HG03039 (cell line): ENCODE data around the gene DNAH10.
"Not testable (repeated sequence)": the region's sequence is repeated elsewhere in the genome, so short reads cannot be mapped to it uniquely, and the experiment has no call there.

ENCODE experiments used
- ATAC-seq: cut with Tn5 transposase; IDR thresholded peaks from one replicate; pipeline ENCODE4 v1.9.1; 2021; ENCODE audit warnings: mild to moderate bottlenecking, moderate library complexity; ENCODE audit not compliant: unreplicated experiment

The DNAH10 gene

GRCh38 chr12:123905319-123905925 lies 143.3 kb downstream of the DNAH10 start:
- no peak for ATAC-seq

GRCh38 chr12:123906711-123907420 lies 144.8 kb downstream of the DNAH10 start:
- ATAC-seq, result no peak

GRCh38 chr12:123907726-123908476 lies 145.8 kb downstream of the DNAH10 start:
- ATAC-seq, result no peak

GRCh38 chr12:123908884-123909725 lies 147.0 kb downstream of the DNAH10 start:
- no peak for ATAC-seq

- no peak for ATAC-seq
Observed at GRCh38 chr12:123910057-123910456, 148.0 kb downstream of the DNAH10 start.

- no peak for ATAC-seq
Observed at GRCh38 chr12:123910761-123911193, 148.7 kb downstream of the DNAH10 start.

GRCh38 chr12:123911672-123912409 lies 149.7 kb downstream of the DNAH10 start:
- ATAC-seq, result not testable (repeated sequence)

- no peak for ATAC-seq
Observed at GRCh38 chr12:123912415-123913380, 150.6 kb downstream of the DNAH10 start.

- no peak for ATAC-seq
Observed at GRCh38 chr12:123914726-123915333, 152.7 kb downstream of the DNAH10 start.

GRCh38 chr12:123916729-123917128 lies 154.6 kb downstream of the DNAH10 start:
- ATAC-seq, result no peak

- no peak for ATAC-seq
Observed at GRCh38 chr12:123917337-123917850, 155.3 kb downstream of the DNAH10 start.

GRCh38 chr12:123919980-123920360 lies 157.9 kb downstream of the DNAH10 start:
- no peak for ATAC-seq

- ATAC-seq, result no peak
Observed at GRCh38 chr12:123923038-123923437, 160.9 kb downstream of the DNAH10 start.

GRCh38 chr12:123923927-123924326 lies 161.8 kb downstream of the DNAH10 start:
- ATAC-seq, result no peak

GRCh38 chr12:123924539-123924938 lies 162.4 kb downstream of the DNAH10 start:
- no peak for ATAC-seq

- ATAC-seq, result no peak
Observed at GRCh38 chr12:123928274-123928865, 166.3 kb downstream of the DNAH10 start.

- ATAC-seq, result no peak
Observed at GRCh38 chr12:123928897-123929296, 166.8 kb downstream of the DNAH10 start.

- no peak for ATAC-seq
Observed at GRCh38 chr12:123929946-123930583, 168.0 kb downstream of the DNAH10 start.
